Dendritic cell treated with granulocyte-macrophage colony-stimulating factor and Interleukin-4, amounts not matched to agents 40 ng/mL and 50 ng/mL, for 4 days (primary cell): ENCODE measurements around the gene CCL1.

Experiments
- H3K27ac Mint-ChIP-seq: one replicate; pipeline ENCODE4 v1.8.0; 2022; ENCODE audit warnings: mild to moderate bottlenecking, mixed read lengths
- H3K27me3 Mint-ChIP-seq: one replicate; pipeline ENCODE4 v1.8.0; 2022; ENCODE audit warnings: mild to moderate bottlenecking, mixed read lengths
- H3K36me3 Mint-ChIP-seq: one replicate; pipeline ENCODE4 v1.8.0; 2022; ENCODE audit warnings: low read depth, mixed read lengths
- H3K4me1 Mint-ChIP-seq: one replicate; pipeline ENCODE4 v1.8.0; 2022; ENCODE audit warnings: low read depth, mixed read lengths
- H3K4me3 Mint-ChIP-seq: one replicate; pipeline ENCODE4 v1.8.0; 2022; ENCODE audit warnings: mild to moderate bottlenecking, moderate library complexity, mixed read lengths
- H3K9me3 Mint-ChIP-seq: one replicate; pipeline ENCODE4 v1.8.0; 2022; ENCODE audit warnings: mixed read lengths
- intact Hi-C: fragments of 100-400 bp; cut with micrococcal nuclease; formaldehyde crosslinking; loops from one replicate; pipeline ENCODE4 v1.15.0; 2022

CCL1 gene

DNA sequence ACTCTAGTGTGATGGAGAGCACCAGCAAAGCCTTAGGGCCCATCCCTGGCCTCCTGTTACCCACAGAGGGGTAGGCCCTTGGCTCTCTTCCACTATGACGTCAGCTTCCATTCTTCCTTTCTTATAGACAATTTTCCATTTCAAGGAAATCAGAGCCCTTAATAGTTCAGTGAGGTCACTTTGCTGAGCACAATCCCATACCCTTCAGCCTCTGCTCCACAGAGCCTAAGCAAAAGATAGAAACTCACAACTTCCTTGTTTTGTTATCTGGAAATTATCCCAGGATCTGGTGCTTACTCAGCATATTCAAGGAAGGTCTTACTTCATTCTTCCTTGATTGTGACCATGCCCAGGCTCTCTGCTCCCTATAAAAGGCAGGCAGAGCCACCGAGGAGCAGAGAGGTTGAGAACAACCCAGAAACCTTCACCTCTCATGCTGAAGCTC is 44.0 kb downstream of the CCL1 start, which contains the start of gene CCL8:
TSS of gene CCL8 (plus strand) at position 397 of the 445 bp plus-strand sequence. CDS start 67 bp downstream, outside the sequence.
- Mint-ChIP-seq H3K9me3 (peaks cover 8% of the 10 kb centered on the region), H3K4me3 (peak within 1 kb of the TSS; percentile 71), H3K4me1 (peaks cover 73% of the 10 kb centered on the region), H3K27me3 (peaks cover 4% of the 10 kb centered on the region), H3K36me3 (peaks cover 17% of the 10 kb centered on the region), H3K27ac (peak within 1 kb of the TSS; percentile 83)
- intact Hi-C loops = loop anchor here (5.0 kb wide), 1 partner anchor 38 kb away; the partner anchor contains the start of gene CCL13

DNA sequence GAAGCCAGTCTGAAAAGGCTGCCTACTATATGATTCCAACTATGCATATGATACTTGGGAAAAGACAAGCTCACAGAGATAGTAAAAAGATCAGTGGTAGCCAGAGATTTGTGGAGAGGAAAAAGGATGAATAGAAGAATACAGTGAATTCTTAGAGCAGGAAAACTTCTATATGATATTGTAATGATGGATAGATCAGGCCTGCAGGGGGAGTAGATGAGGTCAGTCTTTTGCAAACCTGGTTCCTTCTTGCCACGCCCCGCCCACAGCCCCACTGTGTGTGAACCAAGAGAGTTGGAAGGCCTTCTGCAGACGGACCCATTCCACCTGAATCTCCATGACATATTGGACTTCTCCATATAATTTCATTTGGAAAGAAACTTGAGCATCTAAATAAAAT is 44.6 kb downstream of the CCL1 start:
- no peak overlapping the region for H3K4me3 Mint-ChIP-seq
- peaks cover 17% of the 10 kb centered on the region for H3K36me3 Mint-ChIP-seq
- peaks cover 78% of the 10 kb centered on the region for H3K4me1 Mint-ChIP-seq
- H3K27ac Mint-ChIP-seq = peak overlapping the region; percentile 83
- H3K27me3 Mint-ChIP-seq = peaks cover 2% of the 10 kb centered on the region
- intact Hi-C loops = loop anchor here (5.0 kb wide), 1 partner anchor 39 kb away; the partner anchor contains the start of gene CCL13
- H3K9me3 Mint-ChIP-seq = peaks cover 2% of the 10 kb centered on the region

DNA sequence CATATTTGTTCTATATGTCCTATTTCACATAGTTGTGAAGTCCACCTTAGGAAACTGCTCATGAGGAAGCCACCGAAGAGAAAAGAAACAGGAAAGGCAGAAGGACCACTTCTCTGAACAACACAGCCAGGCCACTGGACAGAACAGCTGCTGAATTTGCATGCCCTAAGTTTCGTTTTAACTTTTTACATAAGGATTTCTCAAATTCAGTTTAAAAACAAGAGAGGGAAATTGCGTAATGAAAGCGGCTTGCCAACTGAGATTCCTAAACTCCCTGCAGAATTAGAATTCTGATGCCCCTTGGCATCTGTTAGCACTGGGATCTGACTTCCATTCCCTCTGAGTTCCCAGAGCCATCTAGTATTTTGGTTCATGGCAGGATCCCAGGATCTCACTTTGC is 48.8 kb downstream of the CCL1 start:
- intact Hi-C loops = no loop called here
- H3K27ac Mint-ChIP-seq = peak overlapping the region; percentile 61
- H3K27me3 Mint-ChIP-seq = no peaks in the 10 kb centered on the region
- peaks cover 42% of the 10 kb centered on the region for H3K4me1 Mint-ChIP-seq
- H3K9me3 Mint-ChIP-seq = no peaks in the 10 kb centered on the region
- H3K4me3 Mint-ChIP-seq = no peak overlapping the region
- no peaks in the 10 kb centered on the region for H3K36me3 Mint-ChIP-seq

DNA sequence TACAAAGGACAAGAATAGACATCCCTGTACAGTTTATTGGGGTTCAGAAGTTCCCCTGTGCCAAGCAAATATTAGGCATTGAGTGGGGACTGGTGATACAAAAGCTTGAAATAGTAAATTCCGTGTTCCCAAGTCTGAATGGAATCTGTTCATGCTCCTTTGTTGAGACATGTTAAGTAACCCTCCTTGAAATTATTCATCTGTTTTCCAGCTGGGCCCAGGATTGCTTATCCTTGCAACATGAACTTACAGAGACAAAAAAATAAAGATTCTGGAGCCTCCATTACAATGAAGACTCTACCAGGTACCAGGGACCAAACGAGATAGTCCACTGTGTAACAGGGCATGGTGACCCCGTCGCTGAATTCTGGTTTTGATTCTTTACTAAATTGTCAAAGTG is 49.9 kb downstream of the CCL1 start:
- H3K27me3 Mint-ChIP-seq = no peaks in the 10 kb centered on the region

DNA sequence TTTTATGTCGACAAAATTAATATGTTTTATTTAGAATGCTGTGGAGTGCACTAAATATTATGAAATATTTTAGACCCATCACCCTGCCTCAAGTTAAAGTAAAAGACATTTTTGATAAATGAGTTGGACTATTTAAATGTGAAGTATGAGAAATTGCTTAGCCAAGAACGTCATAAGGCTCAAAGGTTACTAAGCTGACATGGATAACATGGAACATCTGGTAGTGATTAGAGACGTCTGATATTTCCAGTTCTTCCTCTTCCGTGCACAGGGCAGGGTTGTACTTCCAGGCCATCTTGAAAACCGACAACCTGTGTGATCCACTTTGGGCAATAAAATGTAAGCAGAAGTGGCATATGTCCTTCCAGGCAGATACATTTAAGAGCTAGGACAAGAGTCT is 51.0 kb downstream of the CCL1 start:
- Mint-ChIP-seq H3K4me1 (peaks cover 45% of the 10 kb centered on the region), H3K4me3 (no peak overlapping the region), H3K27ac (no peak overlapping the region), H3K36me3 (no peaks in the 10 kb centered on the region), H3K27me3 (no peaks in the 10 kb centered on the region), H3K9me3 (no peaks in the 10 kb centered on the region)
- intact Hi-C loops = no loop called here

More for the DNA sequence above, 49.9 kb downstream of the CCL1 start:
- Mint-ChIP-seq H3K36me3 (no peaks in the 10 kb centered on the region), H3K27ac (peak overlapping the region; percentile 30), H3K4me3 (no peak overlapping the region), H3K9me3 (no peaks in the 10 kb centered on the region), H3K4me1 (peaks cover 40% of the 10 kb centered on the region)
- intact Hi-C loops = no loop called here

DNA sequence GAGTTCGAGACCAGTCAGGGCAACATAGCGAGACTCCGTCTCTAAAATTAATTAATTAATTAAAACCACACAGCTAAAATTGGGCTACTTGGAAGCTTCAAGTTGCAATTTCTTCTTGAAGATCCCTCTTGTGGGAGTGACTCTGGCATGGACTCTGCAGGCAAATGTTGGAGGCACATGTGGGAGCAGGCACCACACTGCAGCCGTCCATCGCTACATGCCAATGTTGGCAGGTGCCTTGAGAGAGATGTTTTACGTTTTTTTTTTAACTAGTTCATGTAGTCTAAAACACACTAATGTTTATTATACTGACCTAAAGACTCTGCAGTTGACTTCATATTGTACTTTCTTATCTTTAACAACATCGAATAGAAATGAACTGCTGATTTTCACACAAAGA is 51.7 kb downstream of the CCL1 start:
- no peak overlapping the region for H3K4me3 Mint-ChIP-seq
- H3K9me3 Mint-ChIP-seq = no peaks in the 10 kb centered on the region
- intact Hi-C loops = no loop called here
- peaks cover 53% of the 10 kb centered on the region for H3K4me1 Mint-ChIP-seq
- no peaks in the 10 kb centered on the region for H3K36me3 Mint-ChIP-seq
- no peak overlapping the region for H3K27ac Mint-ChIP-seq
- no peaks in the 10 kb centered on the region for H3K27me3 Mint-ChIP-seq
